SW 1271 (cell line): ENCODE measurements around the gene TECPR2.

Source experiments
- DNase-seq, 2 experiments: peaks; one replicate each; lab custom pipeline; 2025; lab: John Stamatoyannopoulos, UW

TECPR2 gene

GRCh38 chr14:102373110-102373509, 10.4 kb downstream of the TECPR2 start:
- no peak for DNase-seq

GRCh38 chr14:102374264-102374663, 11.5 kb downstream of the TECPR2 start:
- DNase-seq = no peak

DNA sequence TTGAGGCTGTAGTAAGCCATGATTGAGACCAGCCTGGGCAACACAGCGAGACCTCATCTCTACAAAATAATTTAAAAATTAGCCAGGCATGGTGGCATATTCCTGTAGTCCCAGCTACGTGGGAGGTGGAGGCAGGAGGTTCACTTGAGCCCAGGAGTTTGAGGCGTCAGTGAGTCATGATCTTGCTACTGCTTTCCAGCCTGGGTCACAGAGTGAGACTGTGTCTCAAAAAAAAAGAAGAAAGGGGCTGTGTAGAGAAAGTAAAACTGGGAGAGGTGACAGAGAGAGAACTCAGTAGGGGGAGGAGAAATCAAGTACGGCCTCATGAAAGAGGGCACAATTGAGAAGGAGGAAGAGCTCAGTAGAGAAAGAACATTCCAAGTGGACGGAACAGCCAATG, 12.4 kb downstream of the TECPR2 start:
- DNase-seq = no peak

- no peak for DNase-seq
Observed at GRCh38 chr14:102377696-102378095, 15.0 kb downstream of the TECPR2 start.

GRCh38 chr14:102378830-102379229, 16.1 kb downstream of the TECPR2 start:
- no peak for DNase-seq

- DNase-seq = no peak
Observed at GRCh38 chr14:102387086-102387485, 24.3 kb downstream of the TECPR2 start.

DNA sequence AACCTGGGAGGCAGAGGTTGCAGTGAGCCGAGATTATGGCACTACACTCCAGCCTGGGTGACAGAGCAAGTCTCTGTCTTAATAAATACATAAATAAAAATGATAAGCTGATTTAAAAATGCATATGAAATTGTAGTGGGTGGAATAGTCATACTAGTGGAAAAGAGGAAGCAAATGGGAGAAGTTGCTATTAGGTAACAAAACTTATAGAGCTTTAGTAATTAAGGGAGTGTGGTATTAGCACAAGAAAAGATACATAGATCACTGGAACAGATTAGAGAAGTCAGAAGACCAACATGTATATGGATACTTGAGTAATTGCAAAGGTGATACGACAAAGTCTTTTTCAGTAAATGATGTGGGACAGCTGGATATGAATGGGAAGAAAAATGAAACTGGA, 26.5 kb downstream of the TECPR2 start:
- DNase-seq = no peak

- no peak for DNase-seq
Observed at GRCh38 chr14:102390064-102390855, 27.5 kb downstream of the TECPR2 start.

- DNase-seq = no peak
Observed at GRCh38 chr14:102392506-102392905, 29.8 kb downstream of the TECPR2 start.

DNA sequence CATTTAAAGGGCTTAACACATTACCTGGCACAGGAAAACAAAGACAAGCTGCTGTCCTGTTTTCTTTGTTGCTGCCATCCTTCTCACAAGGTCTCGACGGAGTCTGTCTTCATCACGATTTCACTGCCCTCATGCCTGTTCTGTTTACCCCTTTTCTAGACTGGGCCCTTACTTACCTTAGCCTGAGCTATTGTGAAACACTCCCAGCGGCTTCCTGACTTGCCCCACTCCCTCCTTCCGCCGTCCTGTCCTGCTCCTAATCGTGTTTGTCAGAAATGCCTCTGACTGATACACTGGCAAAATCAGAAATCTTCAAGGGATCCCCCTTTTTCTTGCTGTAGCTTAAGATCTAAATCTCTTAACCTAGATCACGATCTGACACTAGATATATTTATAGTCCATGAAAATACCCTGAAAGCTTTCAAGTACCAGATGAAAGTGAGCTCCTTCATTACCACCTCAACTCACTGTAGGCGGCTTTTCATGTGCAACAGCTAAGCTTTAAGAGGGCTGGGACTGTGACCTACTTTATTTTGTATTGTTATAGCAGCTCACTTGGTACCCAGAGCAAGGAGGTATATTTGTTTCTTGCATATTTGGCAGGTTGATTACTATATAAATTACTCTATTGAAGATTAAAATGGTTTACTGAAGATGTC, 32.1 kb downstream of the TECPR2 start:
- DNase-seq = no peak

GRCh38 chr14:102396521-102396920, 33.8 kb downstream of the TECPR2 start:
- DNase-seq = no peak

DNA sequence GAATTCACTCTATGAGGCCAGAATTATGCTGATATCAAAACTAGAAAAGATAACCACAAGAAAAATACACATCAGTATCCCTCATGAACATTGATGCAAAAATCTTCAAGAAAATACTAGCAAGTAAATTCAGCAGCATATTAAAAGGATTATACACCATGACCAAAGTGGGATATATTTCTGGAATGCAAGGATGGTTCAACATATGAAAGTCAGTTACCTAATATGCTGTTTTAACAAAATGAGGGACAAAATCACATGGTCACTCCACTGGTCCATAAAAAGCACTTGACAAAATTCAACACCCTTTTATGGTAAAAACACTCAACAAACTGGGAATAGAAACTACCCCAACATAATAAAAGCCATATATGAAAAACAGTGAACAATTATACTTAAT, 40.3 kb downstream of the TECPR2 start:
- no peak for DNase-seq

- DNase-seq = no peak
Observed at GRCh38 chr14:102407258-102407657, 44.5 kb downstream of the TECPR2 start.

- DNase-seq = no peak
Observed at GRCh38 chr14:102408724-102409123, 46.0 kb downstream of the TECPR2 start.

DNA sequence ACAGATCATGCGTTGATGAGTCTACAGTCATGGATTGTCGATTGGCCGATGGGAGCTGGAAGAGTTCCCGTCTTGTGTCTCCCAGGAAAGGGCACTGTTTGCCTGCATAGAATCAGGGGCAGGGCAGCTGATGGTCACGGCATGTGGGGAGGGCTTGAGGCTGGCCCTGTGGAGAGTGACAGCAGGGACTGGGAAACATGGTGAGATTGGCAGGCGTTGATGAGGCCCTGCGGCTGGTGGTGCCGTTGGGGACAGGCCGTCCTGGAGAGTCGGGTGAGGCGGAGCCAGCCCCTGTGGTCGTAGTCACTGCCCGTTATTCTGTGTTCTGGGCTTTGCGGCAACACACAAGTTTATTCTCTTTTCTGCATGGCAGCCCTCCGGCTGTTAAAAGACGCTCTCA, 52.9 kb downstream of the TECPR2 start:
- no peak for DNase-seq

DNA sequence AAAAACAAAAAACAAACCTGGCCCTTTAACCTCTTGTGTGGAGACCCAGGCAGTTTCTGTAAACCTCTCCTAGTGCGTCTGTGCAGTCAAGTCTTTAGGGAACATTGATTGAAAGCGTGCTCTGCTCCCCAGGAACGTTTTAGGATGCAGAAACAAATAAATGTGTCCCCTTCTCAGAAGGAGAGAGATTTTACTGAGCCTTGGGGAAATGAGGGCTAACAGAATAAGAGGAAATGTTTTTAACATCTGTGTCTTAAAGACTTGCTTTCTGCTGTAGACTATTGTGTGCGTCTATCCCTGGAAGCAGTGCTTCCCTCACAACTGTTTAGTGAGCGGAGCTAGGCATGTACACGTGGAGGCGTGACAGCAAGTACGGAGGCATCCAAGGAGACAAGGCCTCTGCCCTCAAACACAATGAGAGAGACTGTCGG, 54.3 kb downstream of the TECPR2 start:
- no peak for DNase-seq

DNA sequence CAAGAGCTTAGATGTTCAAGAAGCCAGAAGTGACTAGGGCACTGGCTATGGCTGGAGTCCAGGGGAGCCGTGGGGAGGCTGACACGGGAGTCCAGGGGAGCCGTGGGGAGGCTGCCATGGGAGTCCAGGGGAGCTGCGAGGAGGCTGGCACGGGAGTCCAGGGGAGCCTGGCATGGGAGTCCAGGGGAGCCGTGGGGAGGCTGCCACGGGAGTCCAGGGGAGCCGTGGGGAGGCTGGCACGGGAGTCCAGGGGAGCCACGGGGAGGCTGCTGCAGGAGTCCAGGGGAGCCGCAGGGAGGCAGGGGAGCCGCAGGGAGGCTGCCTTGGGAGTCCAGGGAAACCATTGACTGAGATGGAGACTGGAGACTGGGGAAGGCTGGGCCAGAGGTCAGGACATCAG, 54.9 kb downstream of the TECPR2 start:
- DNase-seq = no peak

GRCh38 chr14:102418169-102418852, 55.6 kb downstream of the TECPR2 start:
- no peak for DNase-seq

GRCh38 chr14:102418853-102419240, 56.1 kb downstream of the TECPR2 start:
- DNase-seq = no peak

GRCh38 chr14:102419276-102419675, 56.5 kb downstream of the TECPR2 start:
- no peak for DNase-seq

DNA sequence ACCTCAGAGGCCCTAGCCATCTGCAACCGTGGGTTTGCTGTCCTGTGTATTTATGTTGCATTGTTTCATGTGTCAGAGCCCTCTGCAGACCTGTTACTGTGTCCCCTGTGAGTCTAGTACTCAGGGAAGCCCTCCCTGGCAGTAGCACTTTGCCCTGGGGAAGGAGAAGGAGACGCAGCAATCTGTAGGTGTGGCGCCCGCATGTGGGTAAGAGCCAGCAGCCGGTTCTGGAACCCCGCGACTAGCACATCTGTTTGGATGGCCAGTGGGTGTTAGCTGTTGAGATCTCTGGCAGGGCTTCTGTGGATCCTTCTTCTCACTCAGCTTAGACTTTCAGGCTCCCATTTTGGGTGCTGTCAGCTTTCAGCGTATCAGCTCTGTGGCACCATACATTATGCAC, 57.0 kb downstream of the TECPR2 start:
- DNase-seq = no peak

DNA sequence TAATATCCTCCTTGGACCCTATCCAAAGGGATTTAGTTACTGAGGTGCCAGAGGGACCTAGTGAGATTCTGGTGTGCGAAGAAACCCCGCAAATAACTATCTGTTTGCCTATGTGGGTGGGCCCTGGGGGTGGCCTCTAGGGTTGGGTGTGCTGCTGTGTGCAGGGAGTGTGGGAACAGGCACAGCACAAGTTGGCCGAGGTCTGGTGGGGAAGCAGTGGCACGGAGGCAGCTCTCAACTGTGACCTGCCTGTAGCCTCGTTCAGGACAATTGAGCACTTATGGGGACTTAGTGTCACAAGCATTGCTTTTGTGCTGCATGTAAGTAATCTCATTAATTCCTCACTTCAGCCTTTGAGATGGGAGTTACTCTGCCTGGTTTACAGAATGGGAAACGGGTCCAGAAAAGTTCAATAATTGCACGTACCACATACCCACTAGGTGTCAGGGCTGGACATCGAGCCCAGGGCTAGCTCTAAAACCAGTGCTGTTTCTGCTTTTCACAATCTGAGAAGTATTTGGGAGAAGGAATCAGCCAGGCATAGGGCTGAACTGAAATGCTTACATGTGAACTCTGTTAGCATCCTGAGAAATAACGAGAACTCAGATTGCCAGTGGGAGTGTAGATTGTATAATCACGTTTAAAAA, 58.8 kb downstream of the TECPR2 start:
- DNase-seq = no peak

- no peak for DNase-seq
Observed at GRCh38 chr14:102424520-102424919, 61.8 kb downstream of the TECPR2 start.
